IMR-90 (cell line): Measurements from ENCODE around the gene CFAP97D2. TPM values are rescaled to one million over a fixed set of nuclear protein-coding genes. Genes with fewer than 3 reads are reported as not detected.
A peak's percentile ranks its signal among the peaks of the same experiment; 100 is the strongest.

ENCODE experiments used
- ATAC-seq: fragments of 200-7000 bp; cut with Tn5 transposase; 2 replicates; pipeline ENCODE4 v1.9.1; 2020; ENCODE audit warnings: low read depth, mild to moderate bottlenecking, moderate library complexity
- Bru-seq: library from RNA; stranded (reverse); fragments of 400-500 nt; gene quantifications from one replicate; lab custom pipeline; 2021; lab: Mats Ljungman, UMichigan
- BruChase-seq, 2 experiments: library from RNA; stranded (reverse); fragments of 400-500 nt; gene quantifications; one replicate each; lab custom pipeline; 2021; lab: Mats Ljungman, UMichigan
- BruUV-seq: library from RNA; stranded (reverse); fragments of 400-500 nt; replicated peaks from 2 replicates; lab custom pipeline; 2021; lab: Mats Ljungman, UMichigan
- CTCF ChIA-PET: fragments of 300-600 bp; formaldehyde crosslinking; extraction: SDS; loops from one replicate; lab custom pipeline; 2021; ENCODE audit warnings: antibody characterized with exemption; lab: Yijun Ruan, JAX
- POLR2A ChIA-PET: fragments of 300-600 bp; sonication (Branson Sonifier 250); formaldehyde crosslinking; loops from one replicate; lab custom pipeline; 2022; ENCODE audit warnings: antibody characterized with exemption; ENCODE audit not compliant: unreplicated experiment; lab: Charles Lee
- DNase-seq: peaks from one replicate; pipeline ENCODE4 v3.0.0; 2013
- H2AFZ ChIP-seq: replicated peaks from 2 replicates; pipeline ENCODE3; 2013; ENCODE audit warnings: low read length, mild to moderate bottlenecking; ENCODE audit not compliant: poor library complexity
- H2AK5ac ChIP-seq: 2 replicates; pipeline ENCODE4 v1.6.1; 2013; ENCODE audit warnings: low read depth, low read length, inconsistent platforms
- H2AK9ac ChIP-seq: replicated peaks from 2 replicates; pipeline ENCODE3; 2013; ENCODE audit warnings: mild to moderate bottlenecking, low read depth, low read length, moderate library complexity; ENCODE audit not compliant: poor library complexity
- H2BK120ac ChIP-seq: 2 replicates; pipeline ENCODE4 v1.6.1; 2013; ENCODE audit warnings: low read depth, low read length, inconsistent platforms
- H2BK15ac ChIP-seq: 3 replicates; pipeline ENCODE4 v1.6.1; 2013; ENCODE audit warnings: low read depth, low read length, inconsistent platforms
- H2BK20ac ChIP-seq: 2 replicates; pipeline ENCODE4 v1.6.1; 2013; ENCODE audit warnings: low read depth, mild to moderate bottlenecking, inconsistent platforms, low read length, moderate library complexity
- H2BK5ac ChIP-seq: 2 replicates; pipeline ENCODE4 v1.6.1; 2013; ENCODE audit warnings: mild to moderate bottlenecking, low read depth, low read length, inconsistent platforms; ENCODE audit not compliant: poor library complexity, severe bottlenecking
- H3K14ac ChIP-seq: replicated peaks from 2 replicates; pipeline ENCODE4 v1.6.1; 2013; ENCODE audit warnings: low read depth, low read length, inconsistent platforms
- H3K18ac ChIP-seq: 2 replicates; pipeline ENCODE4 v1.6.1; 2013; ENCODE audit warnings: low read depth, low read length, control low read depth
- H3K23ac ChIP-seq: 2 replicates; pipeline ENCODE4 v1.6.1; 2013; ENCODE audit warnings: low read depth, low read length, inconsistent platforms
- H3K27ac ChIP-seq: 2 replicates; pipeline ENCODE4 v1.5.1; 2013; ENCODE audit warnings: mild to moderate bottlenecking, control low read depth, low read length; ENCODE audit not compliant: insufficient read depth
- H3K27me3 ChIP-seq: 2 replicates; pipeline ENCODE4 v1.6.1; 2013; ENCODE audit warnings: low read length; ENCODE audit not compliant: control insufficient read depth, insufficient read depth
- H3K36me3 ChIP-seq: 2 replicates; pipeline ENCODE4 v1.6.1; 2013; ENCODE audit warnings: low read length, mixed read lengths; ENCODE audit not compliant: control insufficient read depth, insufficient read depth
- H3K4ac ChIP-seq: 2 replicates; pipeline ENCODE4 v1.6.1; 2013; ENCODE audit warnings: low read depth, low read length, inconsistent platforms
- H3K4me1 ChIP-seq: 2 replicates; pipeline ENCODE4 v1.6.1; 2013; ENCODE audit warnings: low read length, mixed read lengths; ENCODE audit not compliant: control insufficient read depth, insufficient read depth
- H3K4me2 ChIP-seq: 2 replicates; pipeline ENCODE4 v1.6.1; 2013; ENCODE audit warnings: low read depth, mild to moderate bottlenecking, control low read depth, low read length, moderate library complexity
- H3K4me3 ChIP-seq: 2 replicates; pipeline ENCODE4 v1.5.1; 2013; ENCODE audit warnings: low read depth, mild to moderate bottlenecking, control low read depth, low read length, moderate library complexity; ENCODE audit not compliant: insufficient read depth
- H3K56ac ChIP-seq: 2 replicates; pipeline ENCODE4 v1.6.1; 2013; ENCODE audit warnings: low read length, inconsistent platforms; ENCODE audit not compliant: insufficient read depth; ENCODE audit errors: extremely low read depth
- H3K79me1 ChIP-seq, 2 experiments: 2 replicates each; pipeline ENCODE4 v1.6.1; 2013; ENCODE audit warnings: low read length in 2 of 2, inconsistent platforms in 1 of 2, low read depth in 1 of 2
- H3K9ac ChIP-seq: 2 replicates; pipeline ENCODE4 v1.6.1; 2013; ENCODE audit warnings: low read depth, low read length, control low read depth
- H3K9me1 ChIP-seq: 2 replicates; pipeline ENCODE4 v1.6.1; 2013; ENCODE audit warnings: low read length, inconsistent platforms; ENCODE audit not compliant: insufficient read depth
- H3K9me3 ChIP-seq: 2 replicates; pipeline ENCODE4 v1.6.1; 2013; ENCODE audit warnings: low read length; ENCODE audit not compliant: control insufficient read depth, insufficient read depth
- H4K20me1 ChIP-seq: 2 replicates; pipeline ENCODE4 v1.6.1; 2013; ENCODE audit warnings: low read length, inconsistent platforms; ENCODE audit not compliant: insufficient read depth
- H4K5ac ChIP-seq: 2 replicates; pipeline ENCODE4 v1.6.1; 2013; ENCODE audit warnings: mild to moderate bottlenecking, low read depth, low read length, control low read depth
- H4K8ac ChIP-seq, 2 experiments: 2 replicates each; pipeline ENCODE4 v1.6.1; 2013; ENCODE audit warnings: low read depth in 2 of 2, low read length in 2 of 2, control low read depth in 1 of 2, inconsistent platforms in 1 of 2
- H4K91ac ChIP-seq: 2 replicates; pipeline ENCODE4 v1.6.1; 2013; ENCODE audit warnings: low read depth, low read length, inconsistent platforms; ENCODE audit not compliant: insufficient read depth
- NFE2L2 ChIP-seq: fragments of 150-350 bp; IDR thresholded peaks from 2 replicates; pipeline ENCODE4 v1.6.1; 2016; ENCODE audit warnings: low read depth, mild to moderate bottlenecking, low read length
- USF2 ChIP-seq: fragments of 150-350 bp; IDR thresholded peaks from 2 replicates; pipeline ENCODE4 v1.6.1; 2017; ENCODE audit warnings: mild to moderate bottlenecking, antibody characterized with exemption, low read length, low read depth
- WGBS, 2 experiments: methylation state at CpG; one replicate each; pipeline versions ENCODE4 v1.1.5 to v1.1.7; 2013; ENCODE audit warnings: missing lambda C conversion rate in 2 of 2; ENCODE audit not compliant: insufficient read length in 1 of 2; ENCODE audit errors: extremely low coverage in 2 of 2; 5-methylcytosine and 5-hydroxymethylcytosine counted together
- dilution Hi-C: fragments of 300-500 bp; cut with HindIII; formaldehyde crosslinking; loops from one replicate; pipeline ENCODE4 v1.14.3; 2018; ENCODE audit warnings: low sequenced_read_pairs; ENCODE audit not compliant: unreplicated experiment
- in situ Hi-C: fragments of 300-500 bp; cut with MboI; formaldehyde crosslinking; loops from 3 replicates; pipeline ENCODE4 v1.14.3; 2019; ENCODE audit warnings: low sequenced_read_pairs, inconsistent platforms, mixed read lengths
- intact Hi-C: fragments of 100-400 bp; cut with micrococcal nuclease; formaldehyde crosslinking; loops from 2 replicates; pipeline ENCODE4 v1.10.0; 2022
- long read RNA-seq: library from polyadenylated mRNA; unstranded; transcript quantifications from one replicate; pipeline ENCODE4 v2.0.0, GENCODE V29; 2021; ENCODE audit not compliant: unreplicated experiment
- polyA plus RNA-seq, 3 experiments: library from polyadenylated mRNA; depleted of rRNA; stranded (reverse); fragments of >200 nt; gene quantifications; 2 replicates each; pipeline ENCODE4 v1.2.3, GENCODE V29; 2012; ENCODE audit warnings: low replicate concordance in 1 of 3
- total RNA-seq: library from RNA; depleted of rRNA; stranded (reverse); fragments of >200 nt; gene quantifications from 2 replicates; pipeline ENCODE4 v1.2.3, GENCODE V29; 2012; rRNA removed

CFAP97D2 gene
- total RNA-seq (not detected in 2 replicates), polyA plus RNA-seq (2012; rRNA removed) (not detected in 2 replicates), Bru-seq, nascent RNA (percentile 2 among the genes with signal in this experiment), BruChase-seq, experiment 1, labeled RNA remaining after a 6-hour chase (not detected), BruChase-seq, experiment 2, labeled RNA remaining after a 2-hour chase (percentile 5 among the genes with signal in this experiment)
- not detected in 2 replicates for polyA plus RNA-seq (2012; cell fraction: cytosol; rRNA removed)
- polyA plus RNA-seq (2012; cell fraction: nucleus; rRNA removed; ENCODE audit: low replicate concordance) = not detected in 2 replicates
- long read RNA-seq = 0 reads

GRCh38 chr13:114179087-114179658 is at the start of gene CFAP97D2:
TSS of gene CFAP97D2 (plus strand) at chr13:114179257. CDS start at chr13:114179331, 74 bp downstream.
- Histone ChIP-seq H3K9ac (no peak within 1 kb of the TSS), H4K8ac (no peak within 1 kb of the TSS), H2AK9ac (no peak within 1 kb of the TSS), H3K56ac (no peak within 1 kb of the TSS), H4K91ac (no peak within 1 kb of the TSS), H3K18ac (no peak within 1 kb of the TSS), H2BK5ac (no peak within 1 kb of the TSS), H2BK120ac (no peak within 1 kb of the TSS), H3K9me3 (no peaks in the 10 kb centered on the region), H2AK5ac (no peak within 1 kb of the TSS), H3K27me3 (peaks cover 40% of the 10 kb centered on the region), H3K36me3 (no peaks in the 10 kb centered on the region), H3K4me3 (no peak within 1 kb of the TSS), H2BK20ac (no peak within 1 kb of the TSS), H3K79me1 (no peaks in the 10 kb centered on the region), H3K27ac (no peak within 1 kb of the TSS), H2AFZ (no peak within 1 kb of the TSS), H4K20me1 (no peaks in the 10 kb centered on the region), H3K23ac (no peak within 1 kb of the TSS), H4K5ac (no peak within 1 kb of the TSS), H2BK15ac (no peak within 1 kb of the TSS), H3K4me1 (peaks cover 2% of the 10 kb centered on the region; the same call in 1 of the 2 replicates), H3K14ac (no peak within 1 kb of the TSS), H3K4me2 (no peak within 1 kb of the TSS), H3K4ac (no peak within 1 kb of the TSS), H3K9me1 (peaks cover 2% of the 10 kb centered on the region; the same call in 1 of the 2 replicates)
- 10% methylated on average over 2 of the region's 13 CpGs; no CpG with 5 or more reads in 1 of the 2 experiments for WGBS, 2 experiments
- ATAC-seq (no peak), DNase-seq (no peak)
- ChIA-PET POLR2A (no interaction called here), CTCF (no interaction called here)
- TF ChIP-seq USF2 (peak; percentile 26; the same call in 1 of the 2 replicates), NFE2L2 (no peak)
- intact Hi-C loops = no loop called here
- dilution Hi-C loops = no loop called here
- in situ Hi-C loops = no loop called here
- no TSS peak for BruUV-seq
